SK-N-MC (cell line): Measurements from ENCODE around the gene EFCAB8.

Source experiments
- DNase-seq: peaks from one replicate; pipeline ENCODE4 v3.0.0-alpha.2; 2011; ENCODE audit warnings: low read depth, low spot score
- H3K27ac ChIP-seq: fragments of 200-600 bp; sonication (generic); 2 replicates; pipeline ENCODE4 v1.5.1; 2016; ENCODE audit warnings: mixed run types
- H3K36me3 ChIP-seq: fragments of 200-600 bp; sonication (generic); 2 replicates; pipeline ENCODE4 v1.6.1; 2017; ENCODE audit warnings: antibody characterized with exemption, low read length, mixed read lengths; ENCODE audit not compliant: insufficient read depth
- H3K4me3 ChIP-seq: fragments of 200-600 bp; sonication (generic); 2 replicates; pipeline ENCODE4 v1.5.1; 2016
- H3K9ac ChIP-seq: fragments of 200-600 bp; sonication (generic); 2 replicates; pipeline ENCODE4 v1.8.0; 2017; ENCODE audit warnings: mixed run types, mixed read lengths; ENCODE audit not compliant: insufficient read length
- H3K9me3 ChIP-seq: fragments of 200-600 bp; sonication (generic); 2 replicates; pipeline ENCODE4 v1.6.1; 2017; ENCODE audit warnings: low read depth, mild to moderate bottlenecking, antibody characterized with exemption, low read length, moderate library complexity, mixed read lengths
- EZH2 ChIP-seq: fragments of 200-600 bp; sonication (generic); IDR thresholded peaks from one replicate; pipeline ENCODE4 v1.6.1; 2017; ENCODE audit warnings: antibody characterized with exemption
- FOXP2 ChIP-seq: optimal IDR thresholded peaks from 2 replicates; pipeline ENCODE3; 2011; ENCODE audit warnings: mild to moderate bottlenecking, moderate library complexity; ENCODE audit not compliant: insufficient read depth; ENCODE audit errors: extremely low read length, control extremely low read depth
- POLR2AphosphoS5 ChIP-seq: IDR thresholded peaks from 2 replicates; pipeline ENCODE4 v1.6.1; 2012; ENCODE audit warnings: mild to moderate bottlenecking, low read depth, low read length, borderline replicate concordance

Gene EFCAB8

GRCh38 chr20:32839227-32839981 lies 19.3 kb upstream of the EFCAB8 start:
- DNase-seq, result no peak
- peaks cover 84% of the 10 kb centered on the region for H3K36me3 ChIP-seq
- no peak overlapping the region for H3K9ac ChIP-seq
- no peaks in the 10 kb centered on the region for H3K9me3 ChIP-seq
- no peak overlapping the region for H3K27ac ChIP-seq
- H3K4me3 ChIP-seq, result no peak overlapping the region
- TF ChIP-seq FOXP2 (no peak), POLR2AphosphoS5 (no peak), EZH2 (no peak)

GRCh38 chr20:32839982-32840285 lies 18.8 kb upstream of the EFCAB8 start:
- Histone ChIP-seq H3K27ac (no peak overlapping the region), H3K4me3 (no peak overlapping the region), H3K36me3 (peaks cover 85% of the 10 kb centered on the region), H3K9ac (no peak overlapping the region), H3K9me3 (no peaks in the 10 kb centered on the region)
- no peak for DNase-seq
- TF ChIP-seq EZH2 (no peak), FOXP2 (no peak), POLR2AphosphoS5 (no peak)

- Histone ChIP-seq H3K4me3 (no peak overlapping the region), H3K36me3 (peaks cover 85% of the 10 kb centered on the region), H3K9ac (no peak overlapping the region), H3K9me3 (no peaks in the 10 kb centered on the region), H3K27ac (no peak overlapping the region)
- no peak for DNase-seq
- TF ChIP-seq EZH2 (no peak), FOXP2 (no peak), POLR2AphosphoS5 (no peak)
These were observed 17.5 kb upstream of the EFCAB8 start for GRCh38 chr20:32841174-32841573.

GRCh38 chr20:32841632-32842031 lies 17.1 kb upstream of the EFCAB8 start:
- Histone ChIP-seq H3K27ac (no peak overlapping the region), H3K36me3 (peaks cover 85% of the 10 kb centered on the region), H3K9me3 (no peaks in the 10 kb centered on the region), H3K4me3 (no peak overlapping the region), H3K9ac (no peak overlapping the region)
- TF ChIP-seq POLR2AphosphoS5 (no peak), FOXP2 (no peak), EZH2 (no peak)
- no peak for DNase-seq

- no peak overlapping the region for H3K9ac ChIP-seq
- H3K4me3 ChIP-seq, result no peak overlapping the region
- no peak for DNase-seq
- H3K9me3 ChIP-seq, result no peaks in the 10 kb centered on the region
- peaks cover 86% of the 10 kb centered on the region for H3K36me3 ChIP-seq
- H3K27ac ChIP-seq, result no peak overlapping the region
- no peak for TF ChIP-seq POLR2AphosphoS5
- TF ChIP-seq FOXP2, result no peak
- no peak for TF ChIP-seq EZH2
These were observed 15.8 kb upstream of the EFCAB8 start for GRCh38 chr20:32842688-32843524.

GRCh38 chr20:32845786-32846185 lies 12.9 kb upstream of the EFCAB8 start:
- Histone ChIP-seq H3K4me3 (no peak overlapping the region), H3K27ac (no peak overlapping the region), H3K9ac (no peak overlapping the region), H3K36me3 (peaks cover 77% of the 10 kb centered on the region), H3K9me3 (no peaks in the 10 kb centered on the region)
- DNase-seq, result no peak
- no peak for TF ChIP-seq POLR2AphosphoS5
- no peak for TF ChIP-seq EZH2
- TF ChIP-seq FOXP2, result no peak

GRCh38 chr20:32846852-32847251 lies 11.9 kb upstream of the EFCAB8 start:
- no peaks in the 10 kb centered on the region for H3K9me3 ChIP-seq
- TF ChIP-seq POLR2AphosphoS5, result no peak
- TF ChIP-seq EZH2, result no peak
- no peak for TF ChIP-seq FOXP2
- peaks cover 80% of the 10 kb centered on the region for H3K36me3 ChIP-seq
- H3K4me3 ChIP-seq, result no peak overlapping the region
- no peak overlapping the region for H3K27ac ChIP-seq
- H3K9ac ChIP-seq, result no peak overlapping the region
- DNase-seq, result no peak

- no peak overlapping the region for H3K27ac ChIP-seq
- no peak for TF ChIP-seq EZH2
- no peak for TF ChIP-seq FOXP2
- TF ChIP-seq POLR2AphosphoS5, result no peak
- H3K36me3 ChIP-seq, result peaks cover 78% of the 10 kb centered on the region
- no peaks in the 10 kb centered on the region for H3K9me3 ChIP-seq
- H3K9ac ChIP-seq, result no peak overlapping the region
- no peak for DNase-seq
- no peak overlapping the region for H3K4me3 ChIP-seq
These were observed 10.8 kb upstream of the EFCAB8 start for GRCh38 chr20:32847964-32848363.
